ENCODE data around the gene TSGA10IP.
A peak's percentile ranks its signal among the peaks of the same experiment; 100 is the strongest.

TSGA10IP gene

GRCh38 chr11:65945430-65945911, at the start of gene TSGA10IP:
Gene TSGA10IP, plus strand, starts transcription at chr11:65945480. Its CDS starts 196 bp downstream, at chr11:65945676.
- no peak for DNase-seq

DNA sequence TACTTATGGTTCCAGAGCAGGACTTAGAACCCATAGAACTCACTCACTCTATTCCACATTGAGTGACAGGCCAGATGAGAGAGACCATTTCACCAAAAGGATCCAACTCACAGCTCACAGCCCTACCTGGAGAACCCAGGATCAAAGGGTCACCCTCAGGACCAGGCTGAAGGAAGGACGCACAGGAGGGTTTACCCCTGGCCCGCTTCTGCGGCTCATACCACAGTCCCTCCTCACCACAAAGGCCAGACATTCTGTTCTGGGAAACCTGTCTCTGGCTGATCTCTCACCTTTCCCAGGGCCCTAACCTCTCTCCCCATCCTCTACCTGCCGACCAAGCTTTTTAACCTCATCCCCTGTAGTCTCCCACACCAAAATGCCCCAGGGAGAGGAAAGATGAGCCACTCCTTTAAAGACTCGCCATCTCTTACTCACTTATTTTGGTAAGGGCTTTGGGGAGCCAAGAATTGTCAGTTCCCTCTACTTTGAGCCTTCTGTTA, 49.7 kb upstream of the TSGA10IP start:
- no peak for DNase-seq

DNA sequence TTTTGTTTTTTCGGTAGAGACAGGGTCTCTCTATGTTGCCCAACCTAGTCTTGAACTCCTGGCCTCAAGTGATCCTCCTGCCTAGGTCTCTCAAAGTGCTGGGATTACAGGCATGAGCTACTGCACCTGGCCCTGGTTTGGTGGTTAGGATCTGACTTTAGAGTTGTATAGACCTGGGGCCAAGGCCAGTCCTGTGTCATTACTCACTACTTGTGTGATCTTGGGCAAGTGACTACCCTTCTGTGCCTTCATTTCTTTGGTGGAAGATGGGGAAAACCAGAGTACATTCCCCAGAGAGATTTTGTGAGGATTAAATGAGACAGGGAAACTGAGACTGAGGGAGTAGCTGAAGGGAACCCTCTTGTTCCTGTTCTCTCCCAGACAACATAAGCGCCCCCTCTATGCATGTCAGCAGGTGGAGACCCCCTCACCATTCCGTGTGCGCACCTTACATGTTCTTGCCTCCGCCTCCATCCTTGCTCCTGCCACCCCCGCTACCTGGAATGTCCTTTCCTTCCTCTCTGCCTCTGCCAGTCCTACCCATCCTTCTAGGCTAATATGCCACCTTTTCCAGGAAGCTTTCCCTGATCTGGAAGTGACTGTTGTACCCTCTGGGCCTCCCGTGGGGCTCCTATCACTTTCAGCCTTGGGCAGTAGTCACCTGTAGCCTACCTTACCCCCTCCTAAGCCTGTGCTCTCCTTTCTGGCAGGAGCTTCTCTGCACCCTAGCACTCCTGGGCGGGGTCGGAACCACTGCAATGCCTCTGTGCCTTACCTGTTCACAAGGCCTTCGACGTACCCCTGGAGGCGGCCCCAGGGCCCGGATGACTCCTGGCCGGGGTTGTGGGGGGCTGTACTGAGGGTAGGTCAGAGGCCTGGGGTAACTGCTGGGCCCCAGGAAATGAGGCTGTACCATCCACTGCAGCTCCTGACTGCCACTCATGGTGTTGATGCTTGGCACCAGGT, 49.0 kb upstream of the TSGA10IP start:
- no peak for DNase-seq

DNA sequence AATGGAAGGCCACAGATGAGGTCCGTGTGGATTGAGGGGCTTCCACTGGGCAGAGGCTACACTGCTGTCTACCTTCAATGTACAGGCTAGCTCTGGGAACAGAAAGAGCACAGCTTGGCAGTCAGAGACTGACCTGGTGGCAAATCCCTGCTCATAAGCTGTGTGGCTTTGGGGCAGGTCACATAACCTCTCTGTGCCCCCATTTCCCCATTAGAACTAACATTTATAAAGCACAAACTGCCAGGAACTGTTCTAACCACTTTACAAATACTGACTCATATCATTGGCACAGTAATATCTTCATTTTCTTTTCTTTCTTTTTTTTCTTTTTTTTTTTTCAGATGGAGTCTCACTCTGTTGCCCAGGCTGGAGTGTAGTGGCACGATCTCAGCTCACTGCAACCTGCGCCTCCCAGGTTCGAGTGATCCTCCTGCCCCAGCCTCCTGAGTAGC, 48.2 kb upstream of the TSGA10IP start:
- no peak for DNase-seq

DNA sequence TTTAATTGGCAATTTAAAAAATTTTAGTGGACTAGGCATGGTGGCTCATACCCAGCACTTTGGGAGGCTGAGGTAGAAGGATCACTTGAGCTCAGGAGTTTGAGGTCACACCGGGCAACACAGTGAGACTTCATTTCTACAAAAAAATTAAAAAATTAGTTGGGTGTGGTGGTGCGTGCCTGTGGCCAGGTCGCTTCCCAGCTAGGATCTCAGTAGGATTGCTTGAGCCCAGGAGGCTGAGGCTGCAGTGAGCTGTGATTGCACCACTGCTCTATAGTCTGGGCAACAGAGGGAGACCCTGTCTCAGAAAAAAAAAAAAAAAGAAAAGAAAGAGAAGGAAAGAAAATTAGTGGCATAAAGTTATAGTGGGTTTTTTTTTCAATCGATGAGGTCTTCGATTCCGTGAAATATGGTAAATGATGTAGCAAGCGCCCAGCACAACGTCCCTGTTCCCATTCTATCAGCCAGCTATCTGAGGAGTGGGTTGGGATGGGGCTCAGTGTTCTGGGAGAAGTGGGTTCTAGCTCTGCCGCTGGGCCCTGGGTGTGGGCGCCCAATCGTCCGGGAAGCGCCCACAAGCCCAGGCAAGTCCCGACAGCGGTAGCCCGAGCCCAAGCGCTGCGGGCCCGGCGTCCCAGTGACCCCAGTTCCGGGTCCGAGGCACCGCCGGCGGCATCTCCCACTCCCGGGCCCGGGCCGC, 46.5 kb upstream of the TSGA10IP start:
- DNase-seq: no peak

DNA sequence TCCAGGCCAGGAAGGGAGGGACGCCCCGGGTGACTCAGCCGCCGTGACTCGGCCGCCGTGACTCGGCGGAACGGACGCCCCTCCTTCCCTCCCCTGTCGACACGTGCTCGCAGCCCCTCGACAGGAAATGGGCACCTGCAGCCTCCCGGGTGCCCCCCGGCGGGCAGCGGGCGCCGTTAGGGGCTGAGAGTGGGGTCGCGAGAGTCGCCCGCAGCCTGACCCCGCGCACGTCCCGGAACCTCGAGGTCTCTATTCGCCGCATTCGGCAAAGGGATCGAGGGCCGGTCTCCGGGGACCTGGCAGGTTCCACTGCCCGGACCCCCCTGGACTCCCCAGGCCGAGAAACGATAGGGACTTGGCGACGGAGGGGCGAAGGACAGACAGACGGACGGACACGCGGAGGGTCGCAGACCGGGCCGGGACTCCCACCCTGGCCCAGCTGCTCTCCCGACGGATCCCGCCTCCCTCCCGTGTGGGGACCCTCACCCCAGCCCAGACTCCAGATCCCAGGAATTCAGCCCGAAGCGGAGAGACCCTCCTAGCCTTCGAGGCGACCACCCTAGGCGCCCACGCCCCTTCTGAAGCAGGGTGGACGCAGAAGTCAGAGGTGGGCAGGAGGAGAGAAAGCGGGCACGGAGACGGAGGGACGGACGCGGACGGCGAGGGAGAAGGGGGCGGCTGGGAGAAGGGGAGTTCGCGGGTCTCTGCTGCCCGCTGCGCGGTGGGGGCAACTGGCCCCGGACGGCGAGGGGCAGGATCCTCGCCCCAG, 45.7 kb upstream of the TSGA10IP start:
- peak; percentile 54 to 68 for DNase-seq

GRCh38 chr11:65900125-65900898, 45.0 kb upstream of the TSGA10IP start, which contains the start of gene FOSL1:
Gene FOSL1, minus strand, starts transcription at chr11:65900388. Its CDS starts 49 bp downstream, at chr11:65900339.
- DNase-seq: peak; percentile 97 to 98

DNA sequence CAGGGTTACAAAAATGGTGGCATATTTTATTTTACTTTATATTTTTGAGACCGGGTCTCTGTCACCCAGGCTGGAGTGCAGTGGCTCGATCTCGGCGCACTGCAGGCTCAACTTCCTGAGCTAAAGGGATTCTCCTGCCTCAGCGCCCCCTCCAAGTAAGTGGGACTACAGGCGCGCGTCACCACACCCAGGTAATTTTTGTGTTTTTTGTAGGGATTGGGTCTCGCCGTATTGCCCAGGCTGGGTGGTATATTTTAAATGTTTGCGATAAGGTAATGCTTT, 44.4 kb upstream of the TSGA10IP start:
- no peak for DNase-seq

GRCh38 chr11:65903068-65903481, 42.2 kb upstream of the TSGA10IP start:
- no peak for DNase-seq

GRCh38 chr11:65903715-65904114, 41.6 kb upstream of the TSGA10IP start:
- no peak for DNase-seq

- DNase-seq: no peak
These were observed 38.7 kb upstream of the TSGA10IP start for GRCh38 chr11:65906602-65907001.

DNA sequence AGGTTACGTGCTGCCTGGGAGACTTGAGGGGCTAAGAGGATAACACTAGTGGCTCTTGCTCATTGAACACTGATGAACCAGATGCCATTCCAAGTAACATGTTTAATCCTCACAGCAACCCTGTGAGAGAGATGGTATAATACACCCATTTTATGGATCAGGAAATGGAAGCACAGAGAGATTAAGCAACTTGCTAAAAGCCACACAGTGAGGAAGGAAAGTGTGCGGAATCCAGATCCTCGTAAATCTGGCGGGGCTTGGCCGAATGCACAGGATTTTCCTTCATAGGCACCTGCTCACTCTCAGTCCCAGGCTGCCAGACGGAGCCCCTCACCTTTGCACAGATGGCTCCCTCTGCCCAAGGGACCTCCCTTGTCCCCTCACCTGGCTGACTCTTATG, 37.4 kb upstream of the TSGA10IP start:
- DNase-seq: no peak

DNA sequence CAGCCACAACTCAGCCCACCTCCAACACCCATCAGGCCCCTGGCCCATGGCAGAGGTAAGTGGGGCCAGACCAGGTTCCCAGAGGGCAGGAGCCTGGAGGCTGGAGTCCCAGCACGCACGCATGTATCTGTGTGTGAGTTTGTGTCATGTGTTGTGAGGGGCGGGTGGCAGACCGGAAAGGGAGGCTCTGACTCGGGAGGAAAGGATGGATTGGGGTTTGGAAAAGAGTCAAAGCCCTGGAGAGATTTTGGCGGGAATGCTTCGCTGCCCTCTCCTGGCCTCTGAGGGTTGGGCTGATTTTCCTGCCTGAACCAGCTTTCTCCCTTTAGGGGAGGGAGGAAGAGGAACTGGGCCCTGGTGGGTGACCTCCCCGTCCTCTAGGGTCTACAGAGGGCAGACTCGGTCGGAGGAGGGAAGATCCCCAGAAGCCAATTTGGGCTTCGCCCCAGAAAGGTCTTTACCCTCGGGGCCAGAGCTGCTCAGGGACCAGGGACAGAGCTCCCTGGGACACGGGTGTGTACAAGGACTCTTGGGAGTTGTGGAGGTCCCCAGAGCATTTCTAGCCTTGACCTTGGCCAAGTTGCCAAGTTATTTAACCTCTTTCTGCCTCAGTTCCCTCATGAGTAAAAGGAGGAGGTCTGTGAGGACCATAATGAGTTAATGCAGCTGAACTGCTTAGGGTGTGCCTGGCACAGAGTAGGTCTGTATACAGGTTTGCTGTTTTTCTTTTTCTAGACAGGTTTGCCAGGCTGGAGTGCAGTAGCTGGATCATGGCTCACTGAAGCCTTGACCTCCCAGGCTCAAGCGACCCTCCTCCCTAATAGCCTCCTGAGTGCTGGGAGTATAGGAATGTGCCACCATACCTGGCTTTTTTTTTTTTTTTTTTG, 33.4 kb upstream of the TSGA10IP start:
- no peak for DNase-seq

GRCh38 chr11:65912845-65913244, 32.4 kb upstream of the TSGA10IP start:
- DNase-seq: no peak

- DNase-seq: no peak
These were observed 30.0 kb upstream of the TSGA10IP start for GRCh38 chr11:65915101-65915820.

DNA sequence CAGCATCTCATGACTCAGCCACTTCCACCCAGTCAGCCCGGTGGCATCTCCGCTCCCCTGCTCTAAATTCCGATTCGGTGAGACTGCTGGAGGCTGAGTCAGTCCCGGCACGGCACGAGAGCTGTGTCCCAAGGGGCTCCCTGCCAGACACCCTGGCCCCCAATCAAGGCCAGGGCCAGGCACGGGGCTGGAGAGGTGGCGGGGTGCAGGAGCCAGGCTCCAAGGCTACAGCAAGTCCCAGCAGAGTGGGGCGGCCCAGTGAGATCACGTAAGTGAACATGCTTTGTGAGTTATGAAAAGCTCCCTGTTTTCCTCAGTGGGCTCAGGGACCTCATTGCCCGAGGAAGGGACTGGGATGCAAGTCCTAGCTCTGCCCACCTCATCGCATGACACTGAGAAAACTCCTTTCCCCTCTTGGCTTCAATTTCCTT, 29.4 kb upstream of the TSGA10IP start:
- peak in 1 of 2 donors; percentile 53 for DNase-seq

DNA sequence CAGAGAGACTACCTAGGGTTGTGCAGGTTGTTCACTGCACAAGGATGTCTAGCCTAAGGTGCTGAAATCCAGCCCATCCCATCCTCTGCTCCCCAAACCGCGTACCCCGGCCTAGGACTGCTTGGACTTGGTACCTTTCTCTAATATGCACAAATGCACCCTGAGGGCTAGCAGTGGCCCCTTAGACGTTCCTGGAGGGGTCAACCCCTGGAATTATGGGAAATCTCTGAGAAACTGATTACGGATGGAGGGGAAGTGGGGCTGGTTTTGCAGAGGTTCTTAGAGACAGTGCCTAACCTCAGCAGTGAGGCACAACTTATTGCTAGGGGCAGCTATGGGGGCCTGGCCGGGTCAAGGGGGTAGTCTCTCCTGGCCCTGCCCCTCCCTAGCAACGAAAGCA, 28.9 kb upstream of the TSGA10IP start:
- DNase-seq: no peak

GRCh38 chr11:65917077-65917433, 28.2 kb upstream of the TSGA10IP start:
- no peak for DNase-seq

GRCh38 chr11:65917434-65918210, 27.7 kb upstream of the TSGA10IP start:
- no peak for DNase-seq

All from CD4-positive, alpha-beta T cell treated with Interleukin-1 beta for 1 hour (primary cell).